HCT116 (cell line): ENCODE data around the gene SMC6. TPM values are rescaled to one million over a fixed set of nuclear protein-coding genes. Genes with fewer than 3 reads are reported as not detected.

Source experiments
- ATAC-seq: fragments of 200-7000 bp; cut with Tn5 transposase; 2 replicates; pipeline ENCODE4 v1.9.1; 2020; ENCODE audit warnings: mild to moderate bottlenecking, moderate library complexity
- BruUV-seq: library from RNA; stranded (reverse); fragments of 400-500 nt; replicated peaks from 2 replicates; lab custom pipeline; 2021; lab: Mats Ljungman, UMichigan
- CTCF ChIA-PET: fragments of 300-600 bp; sonication (Branson Sonifier 250); formaldehyde crosslinking; loops from one replicate; lab custom pipeline; 2021; ENCODE audit warnings: antibody characterized with exemption; lab: Charles Lee
- POLR2A ChIA-PET: fragments of 300-600, 350-600 bp; sonication (Branson Sonifier 250); formaldehyde crosslinking; loops from one replicate; lab custom pipeline; 2021; ENCODE audit warnings: antibody characterized with exemption; lab: Charles Lee
- RAD21 ChIA-PET, 2 experiments: fragments of 300-600 bp; sonication (Branson Sonifier 250); formaldehyde crosslinking; loops; one replicate each; lab custom pipeline; 2023; ENCODE audit warnings: low total read pairs in 2 of 2; ENCODE audit not compliant: uncharacterized antibody in 2 of 2, unreplicated experiment in 2 of 2, low non-redundant PET in 1 of 2; lab: Charles Lee
- DNase-seq: peaks from one replicate; pipeline ENCODE4 v3.0.0-alpha.2; 2010; ENCODE audit warnings: low read depth, low spot score
- H2AFZ ChIP-seq: fragments of 200-600 bp; shearing (Covaris generic), sonication (generic); 2 replicates; pipeline ENCODE4 v1.6.1; 2017; ENCODE audit warnings: low read depth, mixed run types, mixed read lengths, antibody characterized with exemption, low read length; ENCODE audit not compliant: poor library complexity, severe bottlenecking
- H3K27ac ChIP-seq: 2 replicates; pipeline ENCODE4 v1.5.1; 2012; ENCODE audit warnings: low read depth, low read length
- H3K27me3 ChIP-seq: fragments of 200-600 bp; sonication (generic); 2 replicates; pipeline ENCODE4 v1.6.1; 2016; ENCODE audit warnings: mixed run types, low read length, mixed read lengths; ENCODE audit not compliant: insufficient read depth
- H3K36me3 ChIP-seq, 2 experiments: fragments of 200-500 bp in 1 of 2; fragments of 200-600 bp in 1 of 2; sonication (Bioruptor generic) in 1 of 2; sonication (generic) in 1 of 2; 2 replicates each; pipeline versions ENCODE4 v1.5.1 to v1.6.1; 2014 to 2016; ENCODE audit warnings: low read length in 2 of 2, inconsistent platforms in 1 of 2, mixed read lengths in 1 of 2, mixed run types in 1 of 2; ENCODE audit not compliant: insufficient read depth in 2 of 2, control insufficient read depth in 1 of 2
- H3K4me1 ChIP-seq, 2 experiments: fragments of 200-600 bp in 1 of 2; sonication (generic) in 1 of 2; 2 replicates each; pipeline versions ENCODE4 v1.5.1 to v1.6.1; 2012 to 2017; ENCODE audit warnings: low read length in 2 of 2, inconsistent platforms in 1 of 2, mild to moderate bottlenecking in 1 of 2, mixed read lengths in 1 of 2, mixed run types in 1 of 2, moderate library complexity in 1 of 2; ENCODE audit not compliant: insufficient read depth in 2 of 2, control insufficient read depth in 1 of 2
- H3K4me2 ChIP-seq: fragments of 200-600 bp; sonication (generic); 2 replicates; pipeline ENCODE4 v1.6.1; 2017; ENCODE audit warnings: mixed run types, low read length, mixed read lengths
- H3K4me3 ChIP-seq, 2 experiments: fragments of 200-600 bp in 1 of 2; sonication (generic) in 1 of 2; replicated peaks in 1 of 2; 2 replicates each; pipeline ENCODE4 v1.5.1; 2011 to 2016; ENCODE audit warnings: low read length in 2 of 2, control low read depth in 1 of 2, low read depth in 1 of 2, mild to moderate bottlenecking in 1 of 2, mixed read lengths in 1 of 2, mixed run types in 1 of 2
- H3K79me2 ChIP-seq: fragments of 200-600 bp; sonication (generic); 2 replicates; pipeline ENCODE4 v1.6.1; 2017; ENCODE audit warnings: mild to moderate bottlenecking, mixed run types, low read length, moderate library complexity, mixed read lengths; ENCODE audit not compliant: insufficient read depth
- H3K9ac ChIP-seq: fragments of 200-600 bp; sonication (generic); 2 replicates; pipeline ENCODE4 v1.6.1; 2016; ENCODE audit warnings: low read length, mixed read lengths
- H3K9me2 ChIP-seq: fragments of 200-600 bp; sonication (generic), shearing (Covaris generic); 2 replicates; pipeline ENCODE4 v1.6.1; 2017; ENCODE audit warnings: mixed run types, mild to moderate bottlenecking, moderate library complexity; ENCODE audit not compliant: insufficient read depth
- H3K9me3 ChIP-seq, 2 experiments: fragments of 200-500 bp in 1 of 2; fragments of 200-600 bp in 1 of 2; sonication (Bioruptor generic) in 1 of 2; sonication (generic) in 1 of 2; 2 replicates each; pipeline ENCODE4 v1.6.1; 2014 to 2017; ENCODE audit warnings: low read length in 2 of 2, mixed read lengths in 2 of 2, inconsistent platforms in 1 of 2, low read depth in 1 of 2, mild to moderate bottlenecking in 1 of 2, mixed run types in 1 of 2, moderate library complexity in 1 of 2; ENCODE audit not compliant: control insufficient read depth in 1 of 2, insufficient read depth in 1 of 2
- H4K20me1 ChIP-seq: fragments of 200-600 bp; sonication (generic), shearing (Covaris generic); 2 replicates; pipeline ENCODE4 v1.6.1; 2017; ENCODE audit warnings: mixed run types, mild to moderate bottlenecking, moderate library complexity; ENCODE audit not compliant: insufficient read depth
- EZH2 ChIP-seq: fragments of 200-600 bp; sonication (generic); IDR thresholded peaks from 2 replicates; pipeline ENCODE4 v1.6.1; 2017; ENCODE audit warnings: antibody characterized with exemption, mixed run types
- EZH2phosphoT487 ChIP-seq: fragments of 200-600 bp; IDR thresholded peaks from 2 replicates; pipeline ENCODE4 v1.6.1; 2018; ENCODE audit warnings: antibody characterized with exemption, borderline replicate concordance
- POLR2A ChIP-seq: IDR thresholded peaks from 2 replicates; pipeline ENCODE4 v1.7.0; 2011; ENCODE audit warnings: borderline replicate concordance; ENCODE audit not compliant: insufficient read depth, insufficient read length; ENCODE audit errors: extremely low read depth
- SP1 ChIP-seq: IDR thresholded peaks from 2 replicates; pipeline ENCODE4 v1.6.1; 2012; ENCODE audit warnings: low read depth
- TCF7L2 ChIP-seq: IDR thresholded peaks from 2 replicates; pipeline ENCODE4 v1.7.0; 2011; ENCODE audit warnings: borderline replicate concordance, inconsistent platforms; ENCODE audit not compliant: insufficient read depth, insufficient read length; ENCODE audit errors: extremely low read depth
- ZNF274 ChIP-seq: fragments of 200-500 bp; sonication (Bioruptor generic); IDR thresholded peaks from 2 replicates; pipeline ENCODE4 v1.6.1; 2014; ENCODE audit warnings: mild to moderate bottlenecking, low read depth, low read length, inconsistent platforms
- intact Hi-C: fragments of 100-400 bp; cut with micrococcal nuclease; formaldehyde crosslinking; loops from 2 replicates; pipeline ENCODE4 v1.10.0; 2022
- total RNA-seq: library from RNA; stranded (reverse); gene quantifications from one replicate; pipeline ENCODE4 v1.2.1, GENCODE V29; 2021; ENCODE audit not compliant: unreplicated experiment
- TF ChIP-seq, protein P1 (sequence below): IDR thresholded peaks from 2 replicates; pipeline ENCODE4 v1.6.1; 2012
- TF ChIP-seq, protein P2 (sequence below): IDR thresholded peaks from 2 replicates; pipeline ENCODE4 v1.6.1; 2011; ENCODE audit warnings: mild to moderate bottlenecking, low read length, moderate library complexity; ENCODE audit not compliant: insufficient replicate concordance; ENCODE audit errors: extremely low read depth

Gene SMC6
- total RNA-seq, 1 experiment from 2014 or later: 26.4 TPM

DNA sequence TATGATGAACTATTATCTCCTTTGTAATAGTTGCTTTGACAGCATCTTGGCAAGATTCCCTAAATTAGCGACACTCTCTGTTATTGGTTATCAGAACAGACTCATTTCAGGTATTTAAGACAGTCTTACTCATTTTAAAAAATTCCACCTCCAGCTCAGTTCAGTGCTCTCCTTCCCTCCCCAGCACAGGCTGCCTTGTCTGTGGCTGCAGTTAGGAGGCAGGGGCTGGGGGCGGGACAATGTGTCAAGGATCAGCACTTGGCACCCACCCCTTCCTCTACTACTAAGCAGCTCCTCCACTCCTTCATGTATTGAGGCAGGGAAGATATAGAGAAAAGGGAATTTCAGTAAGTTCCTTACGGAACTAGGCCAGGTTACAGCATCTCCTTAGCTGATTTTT lies 128.2 kb downstream of the SMC6 start:
- no peak for DNase-seq
- Histone ChIP-seq H3K4me3 (no peak overlapping the region), H3K9me2 (no peaks in the 10 kb centered on the region), H3K27me3 (no peaks in the 10 kb centered on the region), H3K9ac (no peak overlapping the region), H3K9me3 (peaks cover 0 to 10% of the 10 kb centered on the region in 2 experiments; a peak in 1 of 4 replicates), H2AFZ (no peak overlapping the region)
- BruUV-seq: no TSS peak
- intact Hi-C loops: no loop called here
- CTCF ChIA-PET: no interaction called here
- TF ChIP-seq ZNF274: no peak
- TF ChIP-seq EZH2phosphoT487: no peak
- TF ChIP-seq, protein P1, sequence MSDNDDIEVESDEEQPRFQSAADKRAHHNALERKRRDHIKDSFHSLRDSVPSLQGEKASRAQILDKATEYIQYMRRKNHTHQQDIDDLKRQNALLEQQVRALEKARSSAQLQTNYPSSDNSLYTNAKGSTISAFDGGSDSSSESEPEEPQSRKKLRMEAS: no peak
- no peak for TF ChIP-seq POLR2A
- TF ChIP-seq EZH2: no peak
- TF ChIP-seq TCF7L2: no peak
- TF ChIP-seq SP1: no peak
- TF ChIP-seq, protein P2, sequence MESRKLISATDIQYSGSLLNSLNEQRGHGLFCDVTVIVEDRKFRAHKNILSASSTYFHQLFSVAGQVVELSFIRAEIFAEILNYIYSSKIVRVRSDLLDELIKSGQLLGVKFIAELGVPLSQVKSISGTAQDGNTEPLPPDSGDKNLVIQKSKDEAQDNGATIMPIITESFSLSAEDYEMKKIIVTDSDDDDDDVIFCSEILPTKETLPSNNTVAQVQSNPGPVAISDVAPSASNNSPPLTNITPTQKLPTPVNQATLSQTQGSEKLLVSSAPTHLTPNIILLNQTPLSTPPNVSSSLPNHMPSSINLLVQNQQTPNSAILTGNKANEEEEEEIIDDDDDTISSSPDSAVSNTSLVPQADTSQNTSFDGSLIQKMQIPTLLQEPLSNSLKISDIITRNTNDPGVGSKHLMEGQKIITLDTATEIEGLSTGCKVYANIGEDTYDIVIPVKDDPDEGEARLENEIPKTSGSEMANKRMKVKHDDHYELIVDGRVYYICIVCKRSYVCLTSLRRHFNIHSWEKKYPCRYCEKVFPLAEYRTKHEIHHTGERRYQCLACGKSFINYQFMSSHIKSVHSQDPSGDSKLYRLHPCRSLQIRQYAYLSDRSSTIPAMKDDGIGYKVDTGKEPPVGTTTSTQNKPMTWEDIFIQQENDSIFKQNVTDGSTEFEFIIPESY: no peak
- TF ChIP-seq, all 23 proteins: peak for 0
- ChIA-PET POLR2A (interaction anchor here (0.6 to 0.7 kb wide), 2 partner anchors 36 to 39 kb away, joined by 3 to 5 read pairs; no protein-coding TSS in a partner anchor), RAD21 (no interaction called here)
- H3K36me3 ChIP-seq: no peaks in the 10 kb centered on the region
- peaks cover 0 to 33% of the 10 kb centered on the region in 2 experiments; a peak in 2 of 4 replicates for H3K4me1 ChIP-seq
- H4K20me1 ChIP-seq: no peaks in the 10 kb centered on the region
- ATAC-seq: no peak
- H3K27ac ChIP-seq: no peak overlapping the region
- H3K79me2 ChIP-seq: no peaks in the 10 kb centered on the region
- H3K4me2 ChIP-seq: no peak overlapping the region
